Measurements from ENCODE around the gene MCTP1. TPM values are rescaled to one million over a fixed set of nuclear protein-coding genes. Genes with fewer than 3 reads are reported as not detected.

The MCTP1 gene
- total RNA-seq, 4 donors from 2014 or later = 5.4 to 22.1 (median 5.8) TPM

DNA sequence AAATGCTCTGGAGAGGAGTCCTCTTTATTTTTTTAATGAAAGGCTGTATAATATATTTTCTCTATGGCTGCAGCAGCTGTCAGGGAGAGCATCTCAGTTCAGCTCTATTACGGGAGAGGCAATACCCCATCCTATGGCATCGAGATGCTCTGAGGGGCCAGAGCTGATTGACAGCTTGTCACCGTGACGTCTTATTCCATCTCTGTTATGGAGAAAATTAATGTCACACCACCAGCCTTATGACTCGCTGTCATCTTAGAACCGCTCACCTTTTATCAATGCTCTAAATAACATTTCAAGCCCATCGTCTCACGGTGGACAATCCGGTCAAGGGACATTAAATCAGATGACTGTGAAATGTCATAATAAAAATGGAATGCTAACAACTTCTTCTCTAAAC is 392.9 kb downstream of the MCTP1 start:
- ATAC-seq = no peak
- in situ Hi-C loops (cut with MboI; ENCODE audit: low sequenced_read_pairs in 4 of 4) = no loop called here
- no peaks in the 10 kb centered on the region for H3K36me3 ChIP-seq

DNA sequence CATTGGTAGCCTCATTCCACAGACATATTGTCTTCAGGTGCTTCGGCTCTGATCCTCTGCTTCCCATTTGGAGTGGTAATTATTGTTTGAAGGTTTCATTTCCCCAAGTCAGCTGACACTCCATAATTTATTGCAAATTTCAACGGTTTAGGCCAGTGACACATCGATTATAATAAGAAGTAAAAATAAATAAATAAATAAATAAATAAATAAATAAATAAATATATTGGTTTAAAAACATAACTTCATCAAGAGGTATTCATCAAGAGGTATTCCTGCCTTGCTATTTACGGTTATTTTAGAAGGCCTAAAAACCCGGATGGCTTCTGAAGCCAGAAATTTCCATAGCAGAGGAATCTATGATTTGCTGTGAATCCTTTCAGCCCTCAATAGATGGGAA is 393.3 kb downstream of the MCTP1 start:
- TF ChIP-seq, protein P1, sequence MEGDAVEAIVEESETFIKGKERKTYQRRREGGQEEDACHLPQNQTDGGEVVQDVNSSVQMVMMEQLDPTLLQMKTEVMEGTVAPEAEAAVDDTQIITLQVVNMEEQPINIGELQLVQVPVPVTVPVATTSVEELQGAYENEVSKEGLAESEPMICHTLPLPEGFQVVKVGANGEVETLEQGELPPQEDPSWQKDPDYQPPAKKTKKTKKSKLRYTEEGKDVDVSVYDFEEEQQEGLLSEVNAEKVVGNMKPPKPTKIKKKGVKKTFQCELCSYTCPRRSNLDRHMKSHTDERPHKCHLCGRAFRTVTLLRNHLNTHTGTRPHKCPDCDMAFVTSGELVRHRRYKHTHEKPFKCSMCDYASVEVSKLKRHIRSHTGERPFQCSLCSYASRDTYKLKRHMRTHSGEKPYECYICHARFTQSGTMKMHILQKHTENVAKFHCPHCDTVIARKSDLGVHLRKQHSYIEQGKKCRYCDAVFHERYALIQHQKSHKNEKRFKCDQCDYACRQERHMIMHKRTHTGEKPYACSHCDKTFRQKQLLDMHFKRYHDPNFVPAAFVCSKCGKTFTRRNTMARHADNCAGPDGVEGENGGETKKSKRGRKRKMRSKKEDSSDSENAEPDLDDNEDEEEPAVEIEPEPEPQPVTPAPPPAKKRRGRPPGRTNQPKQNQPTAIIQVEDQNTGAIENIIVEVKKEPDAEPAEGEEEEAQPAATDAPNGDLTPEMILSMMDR (IDR thresholded peaks at IDR 0.05 in 4 of 5, conservative IDR thresholded peaks at IDR 0.05 in 1 of 5) = no peak
- no peak for TF ChIP-seq POLR2A (IDR thresholded peaks at IDR 0.05)
- ATAC-seq = no peak
- H3K4me1 ChIP-seq = no peaks in the 10 kb centered on the region
- no peak for DNase-seq
- intact Hi-C loops (cut with DNase I; ENCODE audit: low total_unique reads) = no loop called here
- H3K27me3 ChIP-seq = no peaks in the 10 kb centered on the region
- H3K4me3 ChIP-seq = no peak overlapping the region
- H3K9me3 ChIP-seq = no peaks in the 10 kb centered on the region
- H3K36me3 ChIP-seq = no peaks in the 10 kb centered on the region
- H3K27ac ChIP-seq = no peak overlapping the region
- in situ Hi-C loops (cut with MboI; ENCODE audit: low sequenced_read_pairs in 4 of 4) = no loop called here

More for the DNA sequence above, 392.9 kb downstream of the MCTP1 start:
- Histone ChIP-seq H3K27ac (no peak overlapping the region), H3K27me3 (no peaks in the 10 kb centered on the region), H3K4me3 (no peak overlapping the region), H3K4me1 (no peaks in the 10 kb centered on the region), H3K9me3 (no peaks in the 10 kb centered on the region)
- TF ChIP-seq, protein P1 (IDR thresholded peaks at IDR 0.05 in 4 of 5, conservative IDR thresholded peaks at IDR 0.05 in 1 of 5) = no peak
- no peak for TF ChIP-seq POLR2A (IDR thresholded peaks at IDR 0.05)
- intact Hi-C loops (cut with DNase I; ENCODE audit: low total_unique reads) = no loop called here
- DNase-seq = no peak

DNA sequence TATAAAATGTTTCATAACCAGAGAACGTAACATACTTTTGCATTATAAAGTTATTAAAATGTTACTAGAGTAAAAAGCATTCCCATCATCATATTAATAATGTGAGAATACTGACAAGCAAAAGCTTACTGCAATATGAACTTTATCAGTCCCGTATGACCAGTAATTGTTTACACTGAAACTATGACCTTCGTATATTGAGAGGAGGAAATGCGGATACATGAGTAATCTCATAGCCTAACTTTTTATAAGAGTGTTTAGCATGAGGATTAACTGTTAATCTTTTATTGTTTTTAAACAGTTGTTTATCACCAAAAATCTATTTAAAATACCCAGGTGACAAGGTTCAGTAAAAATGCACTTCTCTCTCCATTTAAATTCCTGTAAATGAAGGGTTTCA is 394.0 kb downstream of the MCTP1 start:
- no peak overlapping the region for H3K4me3 ChIP-seq
- no peaks in the 10 kb centered on the region for H3K9me3 ChIP-seq
- H3K36me3 ChIP-seq = no peaks in the 10 kb centered on the region
- in situ Hi-C loops (cut with MboI; ENCODE audit: low sequenced_read_pairs in 4 of 4) (no loop called here), intact Hi-C loops (cut with DNase I; ENCODE audit: low total_unique reads) (no loop called here)
- no peak for ATAC-seq
- no peaks in the 10 kb centered on the region for H3K4me1 ChIP-seq
- DNase-seq = no peak
- no peaks in the 10 kb centered on the region for H3K27me3 ChIP-seq
- TF ChIP-seq POLR2A (IDR thresholded peaks at IDR 0.05) = no peak
- TF ChIP-seq, protein P1 (IDR thresholded peaks at IDR 0.05 in 4 of 5, conservative IDR thresholded peaks at IDR 0.05 in 1 of 5) = no peak
- no peak overlapping the region for H3K27ac ChIP-seq

DNA sequence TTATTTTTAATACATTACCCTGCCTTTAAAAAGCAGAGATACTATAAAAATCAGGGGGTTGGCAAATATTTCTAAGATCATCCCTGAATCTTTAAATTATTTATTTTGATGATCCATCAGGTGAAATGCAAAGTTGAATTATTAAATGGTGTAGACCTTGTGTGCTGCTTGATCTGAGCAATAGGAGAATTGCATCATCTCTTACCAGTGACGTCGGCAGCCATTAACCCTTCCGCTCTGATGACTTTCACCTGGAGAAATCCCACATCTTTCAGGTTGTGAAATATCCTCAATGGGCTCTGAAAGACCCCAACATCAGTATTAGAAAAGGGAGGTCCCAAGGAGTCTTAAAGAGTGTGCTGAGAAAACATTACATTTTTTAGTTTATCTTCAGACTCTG is 396.2 kb downstream of the MCTP1 start:
- in situ Hi-C loops (cut with MboI; ENCODE audit: low sequenced_read_pairs in 4 of 4) (no loop called here), intact Hi-C loops (cut with DNase I; ENCODE audit: low total_unique reads) (no loop called here)
- Histone ChIP-seq H3K27me3 (no peaks in the 10 kb centered on the region), H3K4me3 (no peak overlapping the region), H3K36me3 (no peaks in the 10 kb centered on the region), H3K27ac (no peak overlapping the region), H3K4me1 (no peaks in the 10 kb centered on the region), H3K9me3 (no peaks in the 10 kb centered on the region)
- TF ChIP-seq, protein P1 (IDR thresholded peaks at IDR 0.05 in 4 of 5, conservative IDR thresholded peaks at IDR 0.05 in 1 of 5) = no peak
- no peak for TF ChIP-seq POLR2A (IDR thresholded peaks at IDR 0.05)
- ATAC-seq (no peak), DNase-seq (no peak)

DNA sequence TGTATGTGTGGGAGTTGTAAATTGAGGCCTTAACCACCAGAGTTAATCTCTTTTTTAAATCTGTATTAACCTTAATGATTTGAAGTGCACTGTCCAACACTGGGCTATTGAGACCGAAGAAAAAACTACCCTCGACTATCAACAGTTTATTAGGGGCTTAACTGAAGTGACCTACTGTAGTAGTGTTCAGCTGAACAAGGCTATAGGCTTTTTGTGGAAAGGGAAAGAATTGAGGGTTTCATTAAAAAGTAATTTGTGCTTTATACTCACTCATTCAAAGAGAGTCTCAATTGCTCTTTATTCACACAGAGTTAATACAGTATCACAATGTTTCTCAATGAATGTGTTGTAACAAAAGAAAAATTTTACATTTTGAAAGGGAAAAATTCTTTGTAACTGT is 399.0 kb downstream of the MCTP1 start:
- no peaks in the 10 kb centered on the region for H3K36me3 ChIP-seq
- H3K4me1 ChIP-seq = no peaks in the 10 kb centered on the region
- no peaks in the 10 kb centered on the region for H3K9me3 ChIP-seq
- H3K27ac ChIP-seq = no peak overlapping the region
- no peaks in the 10 kb centered on the region for H3K27me3 ChIP-seq
- DNase-seq (no peak), ATAC-seq (no peak)
- H3K4me3 ChIP-seq = no peak overlapping the region
- intact Hi-C loops (cut with DNase I; ENCODE audit: low total_unique reads) (no loop called here), in situ Hi-C loops (cut with MboI; ENCODE audit: low sequenced_read_pairs in 4 of 4) (no loop called here)
- no peak for TF ChIP-seq POLR2A (IDR thresholded peaks at IDR 0.05)
- TF ChIP-seq, protein P1 (IDR thresholded peaks at IDR 0.05 in 4 of 5, conservative IDR thresholded peaks at IDR 0.05 in 1 of 5) = no peak
